Lower leg skin (tissue), 3 donors: ENCODE results near the gene FREM2.

Experiments
- CTCF ChIP-seq, 3 donors: fragments of 450-650 bp; IDR thresholded peaks; one replicate each; pipeline ENCODE4 v1.5.1; 2016; ENCODE audit warnings: antibody characterized with exemption in 3 of 3, mild to moderate bottlenecking in 3 of 3, moderate library complexity in 2 of 3
- POLR2A ChIP-seq, 2 donors: fragments of 450-650 bp; IDR thresholded peaks; one replicate each; pipeline ENCODE4 v1.6.1; 2016 to 2017; ENCODE audit warnings: antibody characterized with exemption in 2 of 2, mild to moderate bottlenecking in 1 of 2, moderate library complexity in 1 of 2

- no peak for TF ChIP-seq CTCF (IDR thresholded peaks at IDR 0.05)
- TF ChIP-seq POLR2A (IDR thresholded peaks at IDR 0.05) = no peak
Measured at GRCh38 chr13:38821770-38822551, 135.1 kb downstream of the FREM2 start.
